ENCODE results near the gene C2CD4C.

- TF ChIP-seq CTCF (IDR thresholded peaks at IDR 0.05): no peak
- TF ChIP-seq POLR2AphosphoS5 (IDR thresholded peaks at IDR 0.05): no peak
Measured at GRCh38 chr19:447064-447426, 38.1 kb upstream of the C2CD4C start.
